Stimulated activated CD4-positive, alpha-beta T cell treated with anti-CD3 and anti-CD28 coated beads, Interleukin-1b, Interleukin-23, amount 100 ng/mL, for 24 hours (primary cell): ENCODE data around the gene RTN4RL1.

ENCODE experiments used
- DNase-seq, 4 experiments: peaks; one replicate each; pipeline ENCODE4 v3.0.0-alpha.2; 2020; ENCODE audit warnings: low read depth in 4 of 4, low spot score in 1 of 4

Gene RTN4RL1

GRCh38 chr17:2025220-2025621 is at the start of gene RTN4RL1:
Gene RTN4RL1 (minus strand): TSS chr17:2025334. CDS start chr17:2024865, 469 bp downstream.
- DNase-seq: peak in 2 of 4 experiments; percentile 50

GRCh38 chr17:2074919-2075318 is 49.8 kb upstream of the RTN4RL1 start:
- no peak for DNase-seq

- DNase-seq: no peak
These were observed 46.5 kb upstream of the RTN4RL1 start for GRCh38 chr17:2071455-2072281.

GRCh38 chr17:2071024-2071385 is 45.9 kb upstream of the RTN4RL1 start:
- no peak for DNase-seq

- peak in 1 of 4 experiments; percentile 64 for DNase-seq
These were observed 45.3 kb upstream of the RTN4RL1 start for GRCh38 chr17:2070241-2071023.

- DNase-seq: no peak
These were observed 43.5 kb upstream of the RTN4RL1 start for GRCh38 chr17:2068519-2069051.

GRCh38 chr17:2068031-2068518 is 42.9 kb upstream of the RTN4RL1 start:
- DNase-seq: no peak

GRCh38 chr17:2067608-2068024 is 42.5 kb upstream of the RTN4RL1 start:
- no peak for DNase-seq

GRCh38 chr17:2067048-2067561 is 42.0 kb upstream of the RTN4RL1 start:
- DNase-seq: no peak

- DNase-seq: no peak
These were observed 40.8 kb upstream of the RTN4RL1 start for GRCh38 chr17:2065949-2066400.

- peak in 1 of 4 experiments; percentile 62 for DNase-seq
These were observed 40.0 kb upstream of the RTN4RL1 start for GRCh38 chr17:2064980-2065785.

- no peak for DNase-seq
These were observed 39.4 kb upstream of the RTN4RL1 start for GRCh38 chr17:2064520-2064971.

- DNase-seq: no peak
These were observed 39.0 kb upstream of the RTN4RL1 start for GRCh38 chr17:2064147-2064489.

- DNase-seq: no peak
These were observed 38.4 kb upstream of the RTN4RL1 start for GRCh38 chr17:2063261-2064146.

GRCh38 chr17:2062571-2063183 is 37.5 kb upstream of the RTN4RL1 start:
- DNase-seq: no peak

GRCh38 chr17:2061441-2061958 is 36.4 kb upstream of the RTN4RL1 start:
- DNase-seq: no peak

- DNase-seq: no peak
These were observed 35.7 kb upstream of the RTN4RL1 start for GRCh38 chr17:2060681-2061440.

GRCh38 chr17:2060385-2060658 is 35.2 kb upstream of the RTN4RL1 start:
- no peak for DNase-seq
